ENCODE data around the gene OR13C4.

DNA sequence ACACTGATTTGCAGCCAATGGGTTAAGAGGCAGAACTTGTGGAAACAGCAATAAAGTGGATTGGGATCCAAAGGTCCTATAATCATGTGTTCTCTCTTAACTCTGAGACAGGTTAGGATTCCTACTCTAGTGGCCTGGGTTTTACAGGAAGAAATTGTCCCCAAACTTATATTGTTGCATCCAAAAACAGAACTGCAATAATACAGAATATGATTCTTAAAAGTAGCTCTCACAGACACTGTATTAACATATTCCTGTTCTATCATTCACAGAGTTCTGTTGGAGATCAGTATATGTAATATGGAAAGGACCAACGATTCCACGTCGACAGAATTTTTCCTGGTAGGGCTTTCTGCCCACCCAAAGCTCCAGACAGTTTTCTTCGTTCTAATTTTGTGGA is 41.9 kb upstream of the OR13C4 start, which contains the start of gene OR13C8:
- TF ChIP-seq CTCF (IDR thresholded peaks at IDR 0.05) (no peak), EP300 (IDR thresholded peaks at IDR 0.05) (no peak)
